ENCODE data around the gene IL13RA1. TPM values are rescaled to one million over a fixed set of nuclear protein-coding genes. Genes with fewer than 3 reads are reported as not detected.

The IL13RA1 gene
- total RNA-seq, 1 experiment from 2014 or later = 28.2 TPM

DNA sequence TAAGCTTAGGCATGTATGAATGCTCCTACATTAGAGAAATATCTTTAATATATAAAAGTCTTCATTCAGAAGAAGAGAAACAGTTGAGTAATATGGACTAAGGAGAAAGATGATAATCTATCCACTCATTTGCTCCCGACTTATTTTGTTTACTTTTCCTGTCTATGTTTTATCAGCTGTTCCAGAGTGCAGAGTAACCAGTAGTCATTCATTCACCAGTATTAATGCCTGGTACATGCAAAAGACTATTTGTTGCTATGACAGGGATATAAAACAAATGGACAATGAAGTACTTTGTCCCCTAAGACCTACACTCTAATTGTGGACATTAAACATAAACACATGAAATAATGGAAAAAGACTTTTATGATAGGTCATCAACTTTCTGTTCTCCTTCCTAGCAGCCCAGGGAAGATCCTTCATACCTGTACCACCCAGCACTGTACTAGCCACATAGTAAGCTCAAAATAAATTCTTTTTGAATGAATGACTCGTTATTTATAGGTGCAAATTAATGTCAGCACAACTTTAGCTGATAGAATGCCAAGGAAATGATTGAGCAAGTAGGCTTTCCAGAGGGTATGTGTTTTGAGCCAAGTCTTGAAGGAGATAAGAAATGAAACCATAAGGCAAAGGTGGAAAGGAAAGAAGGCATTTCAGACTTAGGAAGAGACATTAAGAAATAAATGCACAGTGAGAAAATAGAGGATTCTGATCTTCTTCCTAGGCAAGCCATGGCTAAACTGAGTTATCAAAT lies 45.0 kb upstream of the IL13RA1 start:
- ATAC-seq (no peak), DNase-seq (ENCODE audit: low read depth, low spot score) (no peak)
- Histone ChIP-seq H3K4me3 (replicated peaks in 1 of 2; ENCODE audit: low read depth in 1 of 2, low read length in 2 of 2) (no peak overlapping the region), H3K27me3 (ENCODE audit: insufficient read depth, low read length) (no peaks in the 10 kb centered on the region), H4K20me1 (ENCODE audit: insufficient read depth) (no peaks in the 10 kb centered on the region), H3K9me3 (ENCODE audit: control insufficient read depth in 1 of 2, insufficient read depth in 1 of 2, low read depth in 1 of 2, low read length in 2 of 2) (no peaks in the 10 kb centered on the region), H3K27ac (ENCODE audit: low read depth, low read length) (no peak overlapping the region), H3K79me2 (ENCODE audit: insufficient read depth, low read length) (no peaks in the 10 kb centered on the region), H3K36me3 (ENCODE audit: control insufficient read depth in 1 of 2, insufficient read depth in 2 of 2, low read length in 2 of 2) (no peaks in the 10 kb centered on the region), H2AFZ (ENCODE audit: low read depth, low read length, poor library complexity, severe bottlenecking) (no peak overlapping the region), H3K9ac (ENCODE audit: low read length) (no peak overlapping the region), H3K9me2 (ENCODE audit: insufficient read depth) (no peaks in the 10 kb centered on the region), H3K4me1 (ENCODE audit: control insufficient read depth in 1 of 2, insufficient read depth in 2 of 2, low read length in 2 of 2) (no peaks in the 10 kb centered on the region), H3K4me2 (ENCODE audit: low read length) (no peak overlapping the region)
- TF ChIP-seq, protein P1, sequence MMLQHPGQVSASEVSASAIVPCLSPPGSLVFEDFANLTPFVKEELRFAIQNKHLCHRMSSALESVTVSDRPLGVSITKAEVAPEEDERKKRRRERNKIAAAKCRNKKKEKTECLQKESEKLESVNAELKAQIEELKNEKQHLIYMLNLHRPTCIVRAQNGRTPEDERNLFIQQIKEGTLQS (IDR thresholded peaks at IDR 0.05) = no peak
- TF ChIP-seq CBX3 (IDR thresholded peaks at IDR 0.05; ENCODE audit: low read depth) (no peak), EGR1 (IDR thresholded peaks at IDR 0.05; ENCODE audit: low read depth) (no peak), EZH2 (IDR thresholded peaks at IDR 0.05) (no peak), ELF1 (IDR thresholded peaks at IDR 0.05; ENCODE audit: borderline replicate concordance, low read depth) (no peak), SIN3A (IDR thresholded peaks at IDR 0.05; ENCODE audit: low read depth) (no peak), JUND (IDR thresholded peaks at IDR 0.05) (no peak), SP1 (IDR thresholded peaks at IDR 0.05; ENCODE audit: low read depth) (no peak), TCF7L2 (IDR thresholded peaks at IDR 0.05; ENCODE audit: borderline replicate concordance, extremely low read depth, insufficient read depth, insufficient read length) (no peak)
- TF ChIP-seq, protein P2, sequence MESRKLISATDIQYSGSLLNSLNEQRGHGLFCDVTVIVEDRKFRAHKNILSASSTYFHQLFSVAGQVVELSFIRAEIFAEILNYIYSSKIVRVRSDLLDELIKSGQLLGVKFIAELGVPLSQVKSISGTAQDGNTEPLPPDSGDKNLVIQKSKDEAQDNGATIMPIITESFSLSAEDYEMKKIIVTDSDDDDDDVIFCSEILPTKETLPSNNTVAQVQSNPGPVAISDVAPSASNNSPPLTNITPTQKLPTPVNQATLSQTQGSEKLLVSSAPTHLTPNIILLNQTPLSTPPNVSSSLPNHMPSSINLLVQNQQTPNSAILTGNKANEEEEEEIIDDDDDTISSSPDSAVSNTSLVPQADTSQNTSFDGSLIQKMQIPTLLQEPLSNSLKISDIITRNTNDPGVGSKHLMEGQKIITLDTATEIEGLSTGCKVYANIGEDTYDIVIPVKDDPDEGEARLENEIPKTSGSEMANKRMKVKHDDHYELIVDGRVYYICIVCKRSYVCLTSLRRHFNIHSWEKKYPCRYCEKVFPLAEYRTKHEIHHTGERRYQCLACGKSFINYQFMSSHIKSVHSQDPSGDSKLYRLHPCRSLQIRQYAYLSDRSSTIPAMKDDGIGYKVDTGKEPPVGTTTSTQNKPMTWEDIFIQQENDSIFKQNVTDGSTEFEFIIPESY (IDR thresholded peaks at IDR 0.05; ENCODE audit: extremely low read depth, insufficient replicate concordance, low read length) = no peak
- TF ChIP-seq, protein P3, sequence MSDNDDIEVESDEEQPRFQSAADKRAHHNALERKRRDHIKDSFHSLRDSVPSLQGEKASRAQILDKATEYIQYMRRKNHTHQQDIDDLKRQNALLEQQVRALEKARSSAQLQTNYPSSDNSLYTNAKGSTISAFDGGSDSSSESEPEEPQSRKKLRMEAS (IDR thresholded peaks at IDR 0.05) = no peak
- TF ChIP-seq, protein P4, sequence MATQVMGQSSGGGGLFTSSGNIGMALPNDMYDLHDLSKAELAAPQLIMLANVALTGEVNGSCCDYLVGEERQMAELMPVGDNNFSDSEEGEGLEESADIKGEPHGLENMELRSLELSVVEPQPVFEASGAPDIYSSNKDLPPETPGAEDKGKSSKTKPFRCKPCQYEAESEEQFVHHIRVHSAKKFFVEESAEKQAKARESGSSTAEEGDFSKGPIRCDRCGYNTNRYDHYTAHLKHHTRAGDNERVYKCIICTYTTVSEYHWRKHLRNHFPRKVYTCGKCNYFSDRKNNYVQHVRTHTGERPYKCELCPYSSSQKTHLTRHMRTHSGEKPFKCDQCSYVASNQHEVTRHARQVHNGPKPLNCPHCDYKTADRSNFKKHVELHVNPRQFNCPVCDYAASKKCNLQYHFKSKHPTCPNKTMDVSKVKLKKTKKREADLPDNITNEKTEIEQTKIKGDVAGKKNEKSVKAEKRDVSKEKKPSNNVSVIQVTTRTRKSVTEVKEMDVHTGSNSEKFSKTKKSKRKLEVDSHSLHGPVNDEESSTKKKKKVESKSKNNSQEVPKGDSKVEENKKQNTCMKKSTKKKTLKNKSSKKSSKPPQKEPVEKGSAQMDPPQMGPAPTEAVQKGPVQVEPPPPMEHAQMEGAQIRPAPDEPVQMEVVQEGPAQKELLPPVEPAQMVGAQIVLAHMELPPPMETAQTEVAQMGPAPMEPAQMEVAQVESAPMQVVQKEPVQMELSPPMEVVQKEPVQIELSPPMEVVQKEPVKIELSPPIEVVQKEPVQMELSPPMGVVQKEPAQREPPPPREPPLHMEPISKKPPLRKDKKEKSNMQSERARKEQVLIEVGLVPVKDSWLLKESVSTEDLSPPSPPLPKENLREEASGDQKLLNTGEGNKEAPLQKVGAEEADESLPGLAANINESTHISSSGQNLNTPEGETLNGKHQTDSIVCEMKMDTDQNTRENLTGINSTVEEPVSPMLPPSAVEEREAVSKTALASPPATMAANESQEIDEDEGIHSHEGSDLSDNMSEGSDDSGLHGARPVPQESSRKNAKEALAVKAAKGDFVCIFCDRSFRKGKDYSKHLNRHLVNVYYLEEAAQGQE (IDR thresholded peaks at IDR 0.05; ENCODE audit: low read depth) = no peak
- ChIA-PET POLR2A (no interaction called here), RAD21 (ENCODE audit: low non-redundant PET in 1 of 2, low total read pairs in 2 of 2, uncharacterized antibody in 2 of 2, unreplicated experiment in 2 of 2) (no interaction called here), CTCF (no interaction called here)
- no TSS peak for BruUV-seq (replicated peaks)
- intact Hi-C loops (cut with micrococcal nuclease) = no loop called here
